Erythroblast (primary cell): Measurements from ENCODE around the gene PLEKHM3.

Source experiments
- GATA1 ChIP-seq: IDR thresholded peaks from 2 replicates; pipeline ENCODE4 v1.6.1; 2011; ENCODE audit warnings: low read depth, mild to moderate bottlenecking, control low read depth, low read length, moderate library complexity
- POLR2A ChIP-seq: IDR thresholded peaks from 2 replicates; pipeline ENCODE4 v1.6.1; 2011; ENCODE audit warnings: mild to moderate bottlenecking, low read length

- TF ChIP-seq POLR2A (no peak), GATA1 (no peak)
Measured at GRCh38 chr2:208025814-208026184, 472 bp upstream of the PLEKHM3 start.
